MCF 10A (cell line): ENCODE data around the gene DLL4. TPM values are rescaled to one million over a fixed set of nuclear protein-coding genes. Genes with fewer than 3 reads are reported as not detected.

Experiments
- BruUV-seq: library from RNA; stranded (reverse); fragments of 400-500 nt; replicated peaks from 2 replicates; lab custom pipeline; 2021; lab: Mats Ljungman, UMichigan
- CTCF ChIA-PET: fragments of 300-600 bp; sonication (Branson Sonifier 250); formaldehyde crosslinking; extraction: SDS; loops from one replicate; lab custom pipeline; 2021; ENCODE audit warnings: antibody characterized with exemption, inconsistent platforms; lab: Yijun Ruan, JAX
- POLR2A ChIA-PET: fragments of 300-600, 350-650 bp; sonication (Branson Sonifier 250); formaldehyde crosslinking; extraction: SDS; loops from one replicate; lab custom pipeline; 2020; ENCODE audit warnings: antibody characterized with exemption, inconsistent platforms; lab: Yijun Ruan, JAX
- DNase-seq: peaks from one replicate; pipeline ENCODE4 v3.0.0-alpha.2; 2018; ENCODE audit not compliant: unreplicated experiment
- H3K27ac Mint-ChIP-seq: one replicate; pipeline ENCODE4 v1.8.0; 2022; ENCODE audit warnings: mild to moderate bottlenecking, low read depth, mixed read lengths; ENCODE audit not compliant: unreplicated experiment
- H3K27me3 Mint-ChIP-seq: one replicate; pipeline ENCODE4 v1.8.0; 2022; ENCODE audit warnings: mixed read lengths; ENCODE audit not compliant: insufficient read depth, unreplicated experiment
- H3K36me3 Mint-ChIP-seq: one replicate; pipeline ENCODE4 v1.8.0; 2022; ENCODE audit warnings: mild to moderate bottlenecking, moderate library complexity, mixed read lengths; ENCODE audit not compliant: insufficient read depth, unreplicated experiment
- H3K4me1 Mint-ChIP-seq: one replicate; pipeline ENCODE4 v1.8.0; 2022; ENCODE audit warnings: mixed read lengths; ENCODE audit not compliant: insufficient read depth, unreplicated experiment
- H3K4me3 Mint-ChIP-seq: one replicate; pipeline ENCODE4 v1.8.0; 2022; ENCODE audit warnings: mild to moderate bottlenecking, moderate library complexity, mixed read lengths; ENCODE audit not compliant: unreplicated experiment
- H3K9me3 Mint-ChIP-seq: one replicate; pipeline ENCODE4 v1.8.0; 2022; ENCODE audit warnings: mixed read lengths; ENCODE audit not compliant: unreplicated experiment
- intact Hi-C: fragments of 100-400 bp; cut with micrococcal nuclease; formaldehyde crosslinking; loops from 2 replicates; pipeline ENCODE4 v1.14.1; 2022
- total RNA-seq: library from RNA; stranded (reverse); gene quantifications from 2 replicates; pipeline ENCODE4 v1.2.3, GENCODE V29; 2022
- TF ChIP-seq, protein P1 (sequence below): fragments of 200-600 bp; IDR thresholded peaks from one replicate; pipeline ENCODE4 v1.8.0; 2022; ENCODE audit warnings: antibody characterized with exemption, mild to moderate bottlenecking; ENCODE audit not compliant: unreplicated experiment

The DLL4 gene
- total RNA-seq, 1 experiment from 2014 or later: not detected

DNA sequence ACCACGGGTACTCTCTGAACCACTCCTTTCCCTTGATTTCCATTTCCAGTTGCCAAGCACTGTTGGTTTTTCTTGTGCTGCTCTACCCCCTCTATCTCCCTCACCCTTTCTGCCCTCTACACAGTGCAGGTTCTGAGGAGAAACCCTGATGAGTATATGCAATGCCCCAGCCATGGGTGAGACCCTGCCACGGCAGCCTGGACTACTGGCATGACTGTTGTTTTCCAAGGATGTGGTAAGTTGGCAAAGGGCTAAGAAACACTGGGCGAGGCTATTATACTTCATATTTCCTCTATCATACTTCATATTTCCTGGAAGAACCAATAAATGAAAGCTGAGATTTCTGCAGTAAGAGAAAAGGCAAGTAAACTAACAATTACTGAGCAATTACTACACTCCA, 52.0 kb downstream of the DLL4 start:
- no peak overlapping the region for H3K27ac Mint-ChIP-seq
- no peak for DNase-seq
- H3K36me3 Mint-ChIP-seq: peaks cover 96% of the 10 kb centered on the region
- CTCF ChIA-PET: interaction anchor here (0.6 to 1.5 kb wide), 2 partner anchors 25 to 40 kb away, joined by 4 read pairs; no protein-coding TSS in a partner anchor
- H3K4me3 Mint-ChIP-seq: no peak overlapping the region
- intact Hi-C loops: no loop called here
- TF ChIP-seq, protein P1, sequence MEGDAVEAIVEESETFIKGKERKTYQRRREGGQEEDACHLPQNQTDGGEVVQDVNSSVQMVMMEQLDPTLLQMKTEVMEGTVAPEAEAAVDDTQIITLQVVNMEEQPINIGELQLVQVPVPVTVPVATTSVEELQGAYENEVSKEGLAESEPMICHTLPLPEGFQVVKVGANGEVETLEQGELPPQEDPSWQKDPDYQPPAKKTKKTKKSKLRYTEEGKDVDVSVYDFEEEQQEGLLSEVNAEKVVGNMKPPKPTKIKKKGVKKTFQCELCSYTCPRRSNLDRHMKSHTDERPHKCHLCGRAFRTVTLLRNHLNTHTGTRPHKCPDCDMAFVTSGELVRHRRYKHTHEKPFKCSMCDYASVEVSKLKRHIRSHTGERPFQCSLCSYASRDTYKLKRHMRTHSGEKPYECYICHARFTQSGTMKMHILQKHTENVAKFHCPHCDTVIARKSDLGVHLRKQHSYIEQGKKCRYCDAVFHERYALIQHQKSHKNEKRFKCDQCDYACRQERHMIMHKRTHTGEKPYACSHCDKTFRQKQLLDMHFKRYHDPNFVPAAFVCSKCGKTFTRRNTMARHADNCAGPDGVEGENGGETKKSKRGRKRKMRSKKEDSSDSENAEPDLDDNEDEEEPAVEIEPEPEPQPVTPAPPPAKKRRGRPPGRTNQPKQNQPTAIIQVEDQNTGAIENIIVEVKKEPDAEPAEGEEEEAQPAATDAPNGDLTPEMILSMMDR: no peak
- no peaks in the 10 kb centered on the region for H3K4me1 Mint-ChIP-seq
- no peaks in the 10 kb centered on the region for H3K27me3 Mint-ChIP-seq
- no peaks in the 10 kb centered on the region for H3K9me3 Mint-ChIP-seq
- no TSS peak for BruUV-seq
- POLR2A ChIA-PET: no interaction called here

DNA sequence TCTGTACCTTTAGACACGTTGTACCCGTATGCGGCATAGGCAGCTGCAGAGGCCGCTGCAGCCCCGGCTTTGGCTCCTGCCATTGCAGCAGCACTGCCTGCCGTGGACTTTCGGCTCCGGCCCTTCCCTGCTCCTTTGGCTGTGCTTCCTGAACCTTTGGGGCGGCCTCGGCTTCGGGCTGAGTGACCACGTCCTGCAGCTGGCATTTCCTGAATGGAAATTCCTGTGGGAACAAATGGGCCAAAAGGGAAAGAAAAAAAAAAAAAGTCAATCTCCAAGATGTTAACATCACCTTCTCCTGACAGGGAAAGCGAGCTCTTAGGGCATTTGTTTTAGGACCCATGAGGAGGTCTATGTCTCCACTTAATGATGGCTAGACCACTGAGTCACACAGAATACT, 53.7 kb downstream of the DLL4 start:
- Mint-ChIP-seq H3K27me3 (no peaks in the 10 kb centered on the region), H3K27ac (no peak overlapping the region), H3K9me3 (no peaks in the 10 kb centered on the region), H3K36me3 (peaks cover 98% of the 10 kb centered on the region), H3K4me3 (no peak overlapping the region), H3K4me1 (no peaks in the 10 kb centered on the region)
- DNase-seq: no peak
- BruUV-seq: no TSS peak
- TF ChIP-seq, protein P1: no peak
- intact Hi-C loops: no loop called here
- CTCF ChIA-PET: interaction anchor here (0.6 to 2.1 kb wide), 5 partner anchors 9 to 203 kb away, joined by 3 to 8 read pairs (median 4); no protein-coding TSS in a partner anchor
- POLR2A ChIA-PET: interaction anchor here (1.1 to 1.7 kb wide), 2 partner anchors 9 to 54 kb away, joined by 3 read pairs; partner anchors contain the start of gene DLL4

DNA sequence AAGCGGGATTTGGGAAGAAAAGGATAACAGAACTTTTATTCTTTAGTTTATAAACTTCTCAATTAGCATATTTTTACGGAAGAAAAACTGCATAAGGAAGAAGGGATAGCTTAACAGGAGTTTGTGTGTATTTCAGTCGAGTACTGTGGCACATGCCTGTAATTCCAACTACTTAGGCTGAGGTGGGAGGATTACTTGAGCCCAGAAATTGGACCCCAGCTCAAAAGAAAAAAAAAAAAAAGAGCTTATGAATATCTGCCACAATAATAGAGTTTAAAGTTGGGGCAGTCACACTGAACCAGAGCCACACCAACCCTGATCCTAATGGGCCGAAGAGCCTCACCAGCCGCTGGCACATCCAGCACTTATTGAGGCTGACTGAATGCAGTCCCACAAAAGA, 55.3 kb downstream of the DLL4 start:
- H3K4me3 Mint-ChIP-seq: no peak overlapping the region

DNA sequence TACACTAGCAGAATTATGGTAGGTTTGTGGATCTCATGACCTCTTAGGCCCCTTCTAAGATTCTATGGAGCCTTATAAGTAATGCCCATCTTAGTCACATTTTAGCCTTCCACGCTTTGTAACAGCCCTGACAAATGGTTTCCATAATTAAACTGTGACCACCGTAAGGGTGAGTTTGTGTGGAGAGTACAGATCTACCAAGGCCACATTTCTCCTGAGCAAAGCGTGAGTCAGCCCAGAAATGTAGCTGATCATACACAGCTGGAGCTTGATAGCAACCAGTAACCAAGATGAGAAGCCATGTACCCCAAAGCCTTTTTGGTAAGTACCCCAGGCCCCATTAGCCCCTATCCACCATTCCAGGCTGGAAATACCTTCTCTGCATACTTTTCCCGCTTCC, 55.8 kb downstream of the DLL4 start:
- no peaks in the 10 kb centered on the region for H3K27me3 Mint-ChIP-seq
- TF ChIP-seq, protein P1: no peak
- H3K9me3 Mint-ChIP-seq: no peaks in the 10 kb centered on the region
- ChIA-PET POLR2A (interaction anchor here (0.6 kb wide), 1 partner anchor 165 kb away, joined by 4 read pairs; no protein-coding TSS in a partner anchor), CTCF (interaction anchor here (2.1 kb wide), 1 partner anchor 43 kb away, joined by 8 read pairs; no protein-coding TSS in a partner anchor)
- DNase-seq: no peak
- H3K27ac Mint-ChIP-seq: no peak overlapping the region
- peaks cover 77% of the 10 kb centered on the region for H3K36me3 Mint-ChIP-seq
- no TSS peak for BruUV-seq
- no peaks in the 10 kb centered on the region for H3K4me1 Mint-ChIP-seq
- intact Hi-C loops: no loop called here
- no peak overlapping the region for H3K4me3 Mint-ChIP-seq

More for the DNA sequence above, 55.3 kb downstream of the DLL4 start:
- no peak overlapping the region for H3K27ac Mint-ChIP-seq
- no peaks in the 10 kb centered on the region for H3K27me3 Mint-ChIP-seq
- intact Hi-C loops: no loop called here
- H3K4me1 Mint-ChIP-seq: no peaks in the 10 kb centered on the region
- TF ChIP-seq, protein P1: no peak
- POLR2A ChIA-PET: interaction anchor here (0.6 kb wide), 1 partner anchor 165 kb away, joined by 4 read pairs; no protein-coding TSS in a partner anchor
- peaks cover 82% of the 10 kb centered on the region for H3K36me3 Mint-ChIP-seq
- no peak for DNase-seq
- CTCF ChIA-PET: interaction anchor here (1.2 to 2.1 kb wide), 2 partner anchors 42 to 81 kb away, joined by 3 to 8 read pairs; no protein-coding TSS in a partner anchor
- H3K9me3 Mint-ChIP-seq: no peaks in the 10 kb centered on the region
- no TSS peak for BruUV-seq
